ENCODE data around the gene KCTD3. TPM values are rescaled to one million over a fixed set of nuclear protein-coding genes. Genes with fewer than 3 reads are reported as not detected.

KCTD3 gene
- total RNA-seq, 1 experiment from 2014 or later, result 39.3 TPM

- H2AFZ ChIP-seq (ENCODE audit: low read length), result no peak overlapping the region
- H4K20me1 ChIP-seq (ENCODE audit: control insufficient read depth, insufficient read depth, insufficient read length), result no peaks in the 10 kb centered on the region
- no peak overlapping the region for H2AK5ac ChIP-seq (ENCODE audit: insufficient read length, low read length)
- no peak for DNase-seq
- H3K4ac ChIP-seq (ENCODE audit: low read depth, low read length), result no peak overlapping the region
- H2BK15ac ChIP-seq (ENCODE audit: low read depth, low read length), result no peak overlapping the region
- H4K91ac ChIP-seq (ENCODE audit: insufficient read length, low read depth, low read length), result no peak overlapping the region
- no peaks in the 10 kb centered on the region for H3K23me2 ChIP-seq (ENCODE audit: insufficient read length, low read depth, low read length, poor library complexity, severe bottlenecking)
- no peak overlapping the region for H2BK5ac ChIP-seq (ENCODE audit: insufficient read length, low read length)
- H3K27me3 ChIP-seq (ENCODE audit: insufficient read depth, low read length), result no peaks in the 10 kb centered on the region
- H3K18ac ChIP-seq (ENCODE audit: insufficient read length, low read depth, low read length), result no peak overlapping the region
- no peaks in the 10 kb centered on the region for H3K79me1 ChIP-seq (ENCODE audit: insufficient read depth, low read depth, low read length, poor library complexity, severe bottlenecking)
- H3K9me3 Mint-ChIP-seq, result no peaks in the 10 kb centered on the region
- no peak overlapping the region for H3T11ph ChIP-seq (ENCODE audit: low read length)
- no peak overlapping the region for H3K23ac ChIP-seq (ENCODE audit: insufficient read length, low read depth, low read length)
- H3K9me3 ChIP-seq (ENCODE audit: control insufficient read depth, low read depth, low read length), result no peaks in the 10 kb centered on the region
- H3K9ac ChIP-seq (ENCODE audit: extremely low read depth, insufficient read length, low read length), result no peak overlapping the region
- H3K27me3 Mint-ChIP-seq (ENCODE audit: low read depth), result no peaks in the 10 kb centered on the region
- H3K4me2 ChIP-seq (ENCODE audit: insufficient read depth, insufficient read length, low read length), result no peak overlapping the region
- no peak overlapping the region for H2BK20ac ChIP-seq (ENCODE audit: low read depth, low read length, poor library complexity, severe bottlenecking)
- H2BK120ac ChIP-seq (ENCODE audit: low read depth, low read length, poor library complexity, severe bottlenecking), result no peak overlapping the region
- H4K8ac ChIP-seq (replicated peaks; ENCODE audit: insufficient read length, low read depth, low read length), result no peak overlapping the region
- H3K27ac Mint-ChIP-seq, result peak overlapping the region in 1 of 3 experiments; percentile 36; a peak in 3 of 7 replicates
- H3K4me1 Mint-ChIP-seq, result peaks cover 22 to 25% of the 10 kb centered on the region in 2 experiments
- H3K4me3 Mint-ChIP-seq, result no peak overlapping the region
- TF ChIP-seq CTCF (conservative IDR thresholded peaks at IDR 0.05), result no peak
- no peak overlapping the region for H3K56ac ChIP-seq (ENCODE audit: insufficient read length, low read depth, low read length)
- no peak overlapping the region for H2BK12ac ChIP-seq (ENCODE audit: insufficient read length, low read depth, low read length)
- H4K5ac ChIP-seq (ENCODE audit: insufficient read length, low read depth, low read length), result no peak overlapping the region
- peaks cover 12 to 34% (median 31%) of the 10 kb centered on the region in 3 experiments; a peak in 6 of 7 replicates for H3K36me3 Mint-ChIP-seq (ENCODE audit: insufficient read depth in 1 of 3, low read depth in 3 of 3)
- no peak overlapping the region for H3K14ac ChIP-seq (ENCODE audit: insufficient read depth, low read length)
- no CpG with 5 or more reads among the region's 3 CpGs for WGBS (ENCODE audit: extremely low coverage, insufficient read length, low lambda C conversion rate)
- H3K79me2 ChIP-seq (ENCODE audit: insufficient read depth, low read length), result no peaks in the 10 kb centered on the region
- no peak overlapping the region for H3K27ac ChIP-seq (ENCODE audit: insufficient read length, low read depth, low read length)
- H3K4me1 ChIP-seq (ENCODE audit: insufficient read depth, low read length), result no peaks in the 10 kb centered on the region; the same call in 1 of the 2 replicates
These were observed 32.4 kb downstream of the KCTD3 start for GRCh38 chr1:215599418-215600074.

Measured in H9 (cell line).